Thyroid gland (tissue), 4 donors: ENCODE results near the gene NCAPH2. TPM values are rescaled to one million over a fixed set of nuclear protein-coding genes. Genes with fewer than 3 reads are reported as not detected.
"Not testable (repeated sequence)": the region's sequence is repeated elsewhere in the genome, so short reads cannot be mapped to it uniquely, and the experiment has no call there.

Experiments used
- DNase-seq, 2 donors: peaks; one replicate each; pipeline ENCODE4 v3.0.0-alpha.2; 2019
- H3K27ac ChIP-seq, 3 donors: fragments of 200-600 bp; sonication (generic); 1 replicate in 2 of 3; 2 replicates in 1 of 3; pipeline ENCODE4 v1.5.1; 2016 to 2019; ENCODE audit warnings: mild to moderate bottlenecking in 1 of 3, moderate library complexity in 1 of 3
- H3K27me3 ChIP-seq: fragments of 200-600 bp; sonication (generic); one replicate; pipeline ENCODE4 v1.5.1; 2019
- H3K36me3 ChIP-seq, 2 donors: fragments of 200-600 bp; sonication (generic); one replicate each; pipeline ENCODE4 v1.5.1; 2016 to 2019
- H3K4me1 ChIP-seq, 2 donors: fragments of 200-600 bp; sonication (generic); one replicate each; pipeline ENCODE4 v1.5.1; 2017 to 2019
- H3K4me3 ChIP-seq, 3 donors: fragments of 200-600 bp; sonication (generic); replicated peaks in 1 of 3; 1 replicate in 2 of 3; 2 replicates in 1 of 3; pipeline ENCODE4 v1.5.1; 2016; ENCODE audit warnings: mild to moderate bottlenecking in 1 of 3
- H3K9me3 ChIP-seq: fragments of 200-600 bp; sonication (generic); one replicate; pipeline ENCODE4 v1.5.1; 2017
- POLR2A ChIP-seq, 2 donors: fragments of 450-650 bp; IDR thresholded peaks; one replicate each; pipeline ENCODE4 v1.6.1; 2017; ENCODE audit warnings: antibody characterized with exemption in 2 of 2, mild to moderate bottlenecking in 2 of 2, moderate library complexity in 1 of 2
- WGBS, 2 donors: methylation state at CpG; one replicate each; pipeline ENCODE4 v1.1.5; 2017; 5-methylcytosine and 5-hydroxymethylcytosine counted together
- intact Hi-C: fragments of 100-400 bp; cut with DNase I; formaldehyde crosslinking; loops from one replicate; pipeline ENCODE4 v1.15.1; 2023
- total RNA-seq, 4 donors: library from RNA; depleted of rRNA; stranded (reverse); fragments of >200 nt; gene quantifications; one replicate each; pipeline ENCODE4 v1.2.3, GENCODE V29; 2016
- TF ChIP-seq, protein P1 (sequence below), 6 experiments: fragments of 200-600 bp in 3 of 6; fragments of 450-650 bp in 3 of 6; sonication (generic) in 3 of 6; IDR thresholded peaks; one replicate each; pipeline ENCODE4 v1.5.1; 2016 to 2019; ENCODE audit warnings: antibody characterized with exemption in 6 of 6, mild to moderate bottlenecking in 2 of 6, inconsistent platforms in 1 of 6, moderate library complexity in 1 of 6

Gene NCAPH2
- total RNA-seq, 4 donors from 2014 or later: 39.6 to 47.5 (median 43.1) TPM

- no peak for DNase-seq
- TF ChIP-seq, protein P1, sequence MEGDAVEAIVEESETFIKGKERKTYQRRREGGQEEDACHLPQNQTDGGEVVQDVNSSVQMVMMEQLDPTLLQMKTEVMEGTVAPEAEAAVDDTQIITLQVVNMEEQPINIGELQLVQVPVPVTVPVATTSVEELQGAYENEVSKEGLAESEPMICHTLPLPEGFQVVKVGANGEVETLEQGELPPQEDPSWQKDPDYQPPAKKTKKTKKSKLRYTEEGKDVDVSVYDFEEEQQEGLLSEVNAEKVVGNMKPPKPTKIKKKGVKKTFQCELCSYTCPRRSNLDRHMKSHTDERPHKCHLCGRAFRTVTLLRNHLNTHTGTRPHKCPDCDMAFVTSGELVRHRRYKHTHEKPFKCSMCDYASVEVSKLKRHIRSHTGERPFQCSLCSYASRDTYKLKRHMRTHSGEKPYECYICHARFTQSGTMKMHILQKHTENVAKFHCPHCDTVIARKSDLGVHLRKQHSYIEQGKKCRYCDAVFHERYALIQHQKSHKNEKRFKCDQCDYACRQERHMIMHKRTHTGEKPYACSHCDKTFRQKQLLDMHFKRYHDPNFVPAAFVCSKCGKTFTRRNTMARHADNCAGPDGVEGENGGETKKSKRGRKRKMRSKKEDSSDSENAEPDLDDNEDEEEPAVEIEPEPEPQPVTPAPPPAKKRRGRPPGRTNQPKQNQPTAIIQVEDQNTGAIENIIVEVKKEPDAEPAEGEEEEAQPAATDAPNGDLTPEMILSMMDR (IDR thresholded peaks at IDR 0.05): no peak
- no peak for TF ChIP-seq POLR2A (IDR thresholded peaks at IDR 0.05)
- no peak overlapping the region for H3K27ac ChIP-seq
- no peaks in the 10 kb centered on the region for H3K9me3 ChIP-seq
- H3K4me3 ChIP-seq: no peak overlapping the region
- 88 to 95% methylated on average over 3 to 17 of the region's 20 CpGs for WGBS, 2 donors
- no peaks in the 10 kb centered on the region for H3K27me3 ChIP-seq
- H3K4me1 ChIP-seq: no peaks in the 10 kb centered on the region
- peaks cover 19 to 33% of the 10 kb centered on the region in 2 donors for H3K36me3 ChIP-seq
- intact Hi-C loops: no loop called here
These were observed 9.7 kb downstream of the NCAPH2 start for GRCh38 chr22:50517495-50518260.

DNA sequence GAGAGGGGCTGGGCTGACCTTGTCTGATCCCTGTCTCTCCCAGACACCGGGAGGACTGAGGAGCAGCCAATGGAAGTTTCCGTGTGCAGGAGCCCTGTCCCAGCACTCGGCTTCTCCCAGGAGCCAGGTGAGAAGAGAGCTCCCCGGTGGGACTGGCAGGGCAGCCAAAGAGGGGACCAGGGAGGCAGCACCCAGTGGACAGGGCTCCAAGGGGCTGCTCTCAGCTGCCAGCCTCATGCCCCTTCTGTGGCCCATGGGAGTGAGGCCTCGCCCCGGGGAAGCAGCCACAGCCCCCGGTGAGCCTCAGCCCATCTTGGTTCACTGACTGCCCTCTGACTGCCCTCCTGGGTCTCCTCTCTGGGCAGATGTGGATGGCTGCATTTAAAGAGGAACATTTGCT, 10.6 kb downstream of the NCAPH2 start:
- Histone ChIP-seq H3K36me3 (peaks cover 29 to 42% of the 10 kb centered on the region in 2 donors), H3K27me3 (no peaks in the 10 kb centered on the region), H3K4me3 (no peak overlapping the region), H3K9me3 (no peaks in the 10 kb centered on the region), H3K4me1 (no peaks in the 10 kb centered on the region), H3K27ac (no peak overlapping the region)
- TF ChIP-seq POLR2A (IDR thresholded peaks at IDR 0.05): no peak
- TF ChIP-seq, protein P1 (IDR thresholded peaks at IDR 0.05): no peak
- WGBS, 2 donors: 100% methylated on average over 1 to 3 of the region's 7 CpGs
- intact Hi-C loops: no loop called here
- no peak for DNase-seq

- DNase-seq: no peak
- Histone ChIP-seq H3K27me3 (no peaks in the 10 kb centered on the region), H3K4me3 (no peak overlapping the region), H3K36me3 (peaks cover 29 to 45% of the 10 kb centered on the region in 2 donors), H3K4me1 (peaks cover 0 to under 1% of the 10 kb centered on the region in 2 donors), H3K9me3 (no peaks in the 10 kb centered on the region), H3K27ac (no peak overlapping the region)
- intact Hi-C loops: no loop called here
- 97 to 98% methylated on average over 5 to 7 of the region's 8 CpGs for WGBS, 2 donors
- TF ChIP-seq, protein P1 (IDR thresholded peaks at IDR 0.05): no peak
- TF ChIP-seq POLR2A (IDR thresholded peaks at IDR 0.05): no peak
These were observed 11.1 kb downstream of the NCAPH2 start for GRCh38 chr22:50519151-50519550.

GRCh38 chr22:50520184-50520583, 12.2 kb downstream of the NCAPH2 start:
- not testable (repeated sequence) for DNase-seq, H3K27me3 ChIP-seq, H3K9me3 ChIP-seq, H3K4me3 ChIP-seq, H3K27ac ChIP-seq
- peaks cover 7 to 10% of the 10 kb centered on the region in 2 donors for H3K4me1 ChIP-seq
- peaks cover 29 to 45% of the 10 kb centered on the region in 2 donors for H3K36me3 ChIP-seq
- 98% methylated on average over 8 of the region's 8 CpGs for WGBS, 2 donors
- intact Hi-C loops: loop anchor here (5.0 kb wide), 1 partner anchor 62 kb away; the partner anchor contains the start of gene CHKB

GRCh38 chr22:50520826-50521453, 12.9 kb downstream of the NCAPH2 start:
- DNase-seq: no peak
- Histone ChIP-seq H3K4me1 (peaks cover 7 to 10% of the 10 kb centered on the region in 2 donors), H3K36me3 (peaks cover 29 to 45% of the 10 kb centered on the region in 2 donors)

More at GRCh38 chr22:50520826-50521453, 12.9 kb downstream of the NCAPH2 start:
- TF ChIP-seq POLR2A (IDR thresholded peaks at IDR 0.05): no peak
- TF ChIP-seq, protein P1 (IDR thresholded peaks at IDR 0.05): no peak
- intact Hi-C loops: loop anchor here (5.0 kb wide), 1 partner anchor 61 kb away; the partner anchor contains the start of gene CHKB
- WGBS, 2 donors: 91 to 95% methylated on average over 11 to 13 of the region's 13 CpGs
- H3K4me3 ChIP-seq: no peak overlapping the region
- no peaks in the 10 kb centered on the region for H3K27me3 ChIP-seq
- no peak overlapping the region for H3K27ac ChIP-seq
- no peaks in the 10 kb centered on the region for H3K9me3 ChIP-seq
